ENCODE data around the gene ANKRD13A.

DNA sequence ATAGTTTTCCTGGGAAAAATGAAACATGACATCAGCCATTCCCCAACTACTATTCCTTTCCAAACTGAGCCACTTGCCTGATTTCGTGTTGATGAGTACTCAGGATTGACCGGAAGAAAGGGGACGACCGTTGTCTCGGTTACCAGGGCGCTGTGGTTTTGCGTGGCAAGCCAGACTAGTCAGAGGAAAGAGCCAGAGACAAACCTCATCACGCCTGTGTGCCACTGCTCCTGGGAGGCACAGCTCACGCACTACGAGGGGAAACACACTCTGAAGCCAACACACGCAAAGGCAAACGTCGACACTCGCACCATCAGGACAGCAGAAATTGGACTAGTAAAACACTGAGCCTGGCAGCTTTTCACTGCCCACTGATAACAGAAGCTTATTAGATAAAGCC, 38.0 kb upstream of the ANKRD13A start:
- TF ChIP-seq, protein P1, sequence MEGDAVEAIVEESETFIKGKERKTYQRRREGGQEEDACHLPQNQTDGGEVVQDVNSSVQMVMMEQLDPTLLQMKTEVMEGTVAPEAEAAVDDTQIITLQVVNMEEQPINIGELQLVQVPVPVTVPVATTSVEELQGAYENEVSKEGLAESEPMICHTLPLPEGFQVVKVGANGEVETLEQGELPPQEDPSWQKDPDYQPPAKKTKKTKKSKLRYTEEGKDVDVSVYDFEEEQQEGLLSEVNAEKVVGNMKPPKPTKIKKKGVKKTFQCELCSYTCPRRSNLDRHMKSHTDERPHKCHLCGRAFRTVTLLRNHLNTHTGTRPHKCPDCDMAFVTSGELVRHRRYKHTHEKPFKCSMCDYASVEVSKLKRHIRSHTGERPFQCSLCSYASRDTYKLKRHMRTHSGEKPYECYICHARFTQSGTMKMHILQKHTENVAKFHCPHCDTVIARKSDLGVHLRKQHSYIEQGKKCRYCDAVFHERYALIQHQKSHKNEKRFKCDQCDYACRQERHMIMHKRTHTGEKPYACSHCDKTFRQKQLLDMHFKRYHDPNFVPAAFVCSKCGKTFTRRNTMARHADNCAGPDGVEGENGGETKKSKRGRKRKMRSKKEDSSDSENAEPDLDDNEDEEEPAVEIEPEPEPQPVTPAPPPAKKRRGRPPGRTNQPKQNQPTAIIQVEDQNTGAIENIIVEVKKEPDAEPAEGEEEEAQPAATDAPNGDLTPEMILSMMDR (IDR thresholded peaks at IDR 0.05), result no peak
- TF ChIP-seq EP300 (IDR thresholded peaks at IDR 0.05), result no peak
